ENCODE data around the gene ACOT6. TPM values are rescaled to one million over a fixed set of nuclear protein-coding genes. Genes with fewer than 3 reads are reported as not detected.
"Not testable (repeated sequence)": the region's sequence is repeated elsewhere in the genome, so short reads cannot be mapped to it uniquely, and the experiment has no call there.

Gene ACOT6, protein sequence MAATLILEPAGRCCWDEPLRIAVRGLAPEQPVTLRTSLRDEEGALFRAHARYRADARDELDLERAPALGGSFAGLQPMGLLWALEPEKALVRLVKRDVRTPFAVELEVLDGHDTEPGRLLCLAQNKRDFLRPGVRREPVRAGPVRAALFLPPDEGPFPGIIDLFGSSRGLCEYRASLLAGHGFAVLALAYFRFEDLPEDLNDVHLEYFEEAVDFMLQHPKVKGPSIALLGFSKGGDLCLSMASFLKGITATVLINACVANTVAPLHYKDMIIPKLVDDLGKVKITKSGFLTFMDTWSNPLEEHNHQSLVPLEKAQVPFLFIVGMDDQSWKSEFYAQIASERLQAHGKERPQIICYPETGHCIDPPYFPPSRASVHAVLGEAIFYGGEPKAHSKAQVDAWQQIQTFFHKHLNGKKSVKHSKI
- total RNA-seq: not detected

- peak within 1 kb of the TSS; percentile 9 to 73 (median 60) for H3K27ac ChIP-seq
- DNase-seq: peak; percentile 69 to 74
- no peaks in the 10 kb centered on the region for H3K27me3 ChIP-seq
- peak within 1 kb of the TSS; percentile 5 to 51 (median 43) for H3K4me3 ChIP-seq (replicated peaks in 1 of 3)
- H3K9me3 ChIP-seq: no peaks in the 10 kb centered on the region
- WGBS, 2 donors: 1 to 3% methylated on average over 22 to 26 of the region's 84 CpGs
- no peaks in the 10 kb centered on the region for H3K36me3 ChIP-seq
- TF ChIP-seq, protein P1, sequence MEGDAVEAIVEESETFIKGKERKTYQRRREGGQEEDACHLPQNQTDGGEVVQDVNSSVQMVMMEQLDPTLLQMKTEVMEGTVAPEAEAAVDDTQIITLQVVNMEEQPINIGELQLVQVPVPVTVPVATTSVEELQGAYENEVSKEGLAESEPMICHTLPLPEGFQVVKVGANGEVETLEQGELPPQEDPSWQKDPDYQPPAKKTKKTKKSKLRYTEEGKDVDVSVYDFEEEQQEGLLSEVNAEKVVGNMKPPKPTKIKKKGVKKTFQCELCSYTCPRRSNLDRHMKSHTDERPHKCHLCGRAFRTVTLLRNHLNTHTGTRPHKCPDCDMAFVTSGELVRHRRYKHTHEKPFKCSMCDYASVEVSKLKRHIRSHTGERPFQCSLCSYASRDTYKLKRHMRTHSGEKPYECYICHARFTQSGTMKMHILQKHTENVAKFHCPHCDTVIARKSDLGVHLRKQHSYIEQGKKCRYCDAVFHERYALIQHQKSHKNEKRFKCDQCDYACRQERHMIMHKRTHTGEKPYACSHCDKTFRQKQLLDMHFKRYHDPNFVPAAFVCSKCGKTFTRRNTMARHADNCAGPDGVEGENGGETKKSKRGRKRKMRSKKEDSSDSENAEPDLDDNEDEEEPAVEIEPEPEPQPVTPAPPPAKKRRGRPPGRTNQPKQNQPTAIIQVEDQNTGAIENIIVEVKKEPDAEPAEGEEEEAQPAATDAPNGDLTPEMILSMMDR (IDR thresholded peaks at IDR 0.05): no peak
- TF ChIP-seq POLR2A (IDR thresholded peaks at IDR 0.05): peak in 1 of 2 donors; percentile 49
- H3K4me1 ChIP-seq: peaks cover 0 to 3% of the 10 kb centered on the region in 2 donors
- intact Hi-C loops (cut with DNase I): no loop called here
These were observed at the start of gene ACOT6 for GRCh38 chr14:73612339-73613045. Gene ACOT6, plus strand, starts transcription at chr14:73612517. Its CDS starts 55 bp downstream, at chr14:73612572.

GRCh38 chr14:73562696-73563095 is 49.6 kb upstream of the ACOT6 start:
- H3K9me3 ChIP-seq; H3K27ac ChIP-seq; DNase-seq; H3K27me3 ChIP-seq; H3K4me3 ChIP-seq (replicated peaks in 1 of 3); H3K36me3 ChIP-seq; H3K4me1 ChIP-seq: not testable (repeated sequence)
- WGBS, 2 donors: 88 to 89% methylated on average over 6 of the region's 6 CpGs
- intact Hi-C loops (cut with DNase I): loop anchor here (10.0 kb wide), 2 partner anchors 48 to 72 kb away; no protein-coding TSS in a partner anchor

DNA sequence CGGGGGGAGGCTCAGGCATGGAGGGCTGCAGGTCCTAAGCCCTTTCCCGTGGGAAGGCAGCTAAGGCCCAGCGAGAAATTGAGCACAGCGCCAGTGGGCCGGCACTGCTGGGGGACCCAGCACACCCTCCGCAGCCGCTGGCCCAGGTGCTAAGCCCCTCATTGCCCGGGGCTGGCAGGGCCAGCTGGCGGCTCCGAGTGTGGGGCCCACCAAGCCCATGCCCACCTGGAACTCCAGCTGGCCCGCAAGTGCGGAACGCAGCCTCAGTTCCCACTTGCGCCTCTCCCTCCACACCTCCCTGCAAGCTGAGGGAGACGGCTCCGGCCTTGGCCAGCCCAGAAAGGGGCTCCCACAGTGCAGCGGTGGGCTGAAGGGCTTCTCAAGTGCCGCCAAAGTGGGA is 45.9 kb upstream of the ACOT6 start:
- H3K4me3 ChIP-seq (replicated peaks in 1 of 3); H3K9me3 ChIP-seq; DNase-seq; H3K27me3 ChIP-seq; H3K36me3 ChIP-seq; H3K27ac ChIP-seq: not testable (repeated sequence)
- intact Hi-C loops (cut with DNase I): loop anchor here (10.0 kb wide), 2 partner anchors 52 to 68 kb away; no protein-coding TSS in a partner anchor
- peaks cover 16 to 24% of the 10 kb centered on the region in 2 donors for H3K4me1 ChIP-seq
- 100% methylated on average over 1 of the region's 18 CpGs; no CpG with 5 or more reads in 1 of the 2 donors for WGBS, 2 donors

- not testable (repeated sequence) for H3K9me3 ChIP-seq; H3K27me3 ChIP-seq; DNase-seq; H3K36me3 ChIP-seq; H3K27ac ChIP-seq; H3K4me3 ChIP-seq (replicated peaks in 1 of 3)
- intact Hi-C loops (cut with DNase I): loop anchor here (10.0 kb wide), 2 partner anchors 52 to 68 kb away; no protein-coding TSS in a partner anchor
- H3K4me1 ChIP-seq: peaks cover 16 to 24% of the 10 kb centered on the region in 2 donors
- 95 to 99% methylated on average over 4 to 6 of the region's 6 CpGs for whole genome bisulfite sequencing, 2 donors
These were observed 45.4 kb upstream of the ACOT6 start for GRCh38 chr14:73566935-73567334.

DNA sequence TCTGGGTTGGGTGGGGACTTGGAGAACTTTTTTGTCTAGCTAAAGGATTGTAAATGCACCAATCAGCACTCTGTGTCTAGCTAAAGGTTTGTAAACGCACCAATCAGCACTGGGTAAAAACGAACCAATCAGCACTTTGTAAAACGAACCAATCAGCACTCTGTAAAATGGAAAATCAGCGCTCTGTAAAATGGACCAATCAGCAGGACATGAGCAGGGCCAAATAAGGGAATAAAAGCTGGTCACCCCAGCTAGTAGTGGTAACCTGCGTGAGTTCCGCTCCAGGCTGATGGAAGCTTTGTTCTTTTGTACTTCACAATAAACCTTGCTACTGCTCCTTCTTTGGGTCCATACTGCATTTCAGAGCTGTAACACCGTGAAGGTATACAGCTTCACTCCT is 45.0 kb upstream of the ACOT6 start:
- WGBS, 2 donors: 84 to 85% methylated on average over 7 of the region's 7 CpGs
- Histone ChIP-seq H3K27ac (no peak overlapping the region), H3K9me3 (no peaks in the 10 kb centered on the region), H3K36me3 (no peaks in the 10 kb centered on the region), H3K27me3 (no peaks in the 10 kb centered on the region), H3K4me1 (peaks cover 16 to 24% of the 10 kb centered on the region in 2 donors), H3K4me3 (replicated peaks in 1 of 3) (no peak overlapping the region)
- no peak for TF ChIP-seq POLR2A (IDR thresholded peaks at IDR 0.05)
- TF ChIP-seq, protein P1 (IDR thresholded peaks at IDR 0.05): no peak
- intact Hi-C loops (cut with DNase I): loop anchor here (10.0 kb wide), 2 partner anchors 53 to 67 kb away; no protein-coding TSS in a partner anchor
- no peak for DNase-seq

DNA sequence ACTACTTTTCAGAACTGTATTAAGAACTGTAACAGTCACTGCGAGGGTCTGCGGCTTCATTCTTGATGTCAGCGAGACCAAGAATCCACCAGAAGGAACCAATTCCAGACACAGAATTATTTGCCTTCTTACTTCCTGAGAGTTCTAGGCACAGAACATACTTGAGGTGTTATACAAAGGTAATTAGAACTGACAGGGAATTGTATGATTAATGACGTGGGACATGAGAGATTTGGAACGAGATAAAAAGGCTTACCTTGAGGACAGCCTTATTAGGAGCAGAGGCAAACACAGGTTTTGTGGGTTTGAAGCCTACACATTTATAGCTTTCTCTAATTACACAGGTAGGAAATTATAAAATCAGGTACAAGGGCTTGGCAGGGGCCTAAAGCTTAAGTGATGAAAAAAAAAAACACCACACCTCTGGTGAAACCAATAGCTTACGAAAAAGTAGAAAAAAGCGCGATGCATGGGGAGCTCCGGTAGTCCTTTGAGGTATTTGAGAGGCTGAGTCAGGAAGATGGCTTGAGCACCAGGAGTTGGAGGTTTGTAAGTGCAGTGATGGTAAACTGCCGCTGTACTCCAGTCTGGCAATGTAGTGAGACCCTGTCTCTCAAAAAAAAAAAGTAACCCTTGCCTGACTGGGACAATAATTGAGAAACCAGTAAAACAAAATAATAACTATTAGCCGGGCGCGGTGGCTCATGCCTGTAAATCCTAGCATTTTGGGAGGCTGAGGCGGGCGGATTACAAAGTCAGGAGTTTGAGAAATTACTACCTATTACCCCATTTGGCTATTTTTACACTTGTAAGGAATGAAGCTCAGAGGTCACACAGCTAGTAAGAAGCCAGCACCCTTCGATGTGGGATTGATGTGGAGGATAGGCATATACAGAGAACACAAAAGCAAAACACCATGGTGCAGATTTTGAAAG is 44.1 kb upstream of the ACOT6 start:
- no peak for TF ChIP-seq POLR2A (IDR thresholded peaks at IDR 0.05)
- TF ChIP-seq, protein P1 (IDR thresholded peaks at IDR 0.05): no peak
- 63 to 66% methylated on average over 16 of the region's 16 CpGs for WGBS, 2 donors
- Histone ChIP-seq H3K27me3 (no peaks in the 10 kb centered on the region), H3K27ac (peak overlapping the region; percentile 89 to 94 (median 92)), H3K4me3 (replicated peaks in 1 of 3) (peak overlapping the region in 1 of 3 donors; percentile 57), H3K4me1 (peaks cover 16 to 24% of the 10 kb centered on the region in 2 donors), H3K36me3 (no peaks in the 10 kb centered on the region), H3K9me3 (no peaks in the 10 kb centered on the region)
- DNase-seq: no peak
- intact Hi-C loops (cut with DNase I): loop anchor here (10.0 kb wide), 2 partner anchors 53 to 67 kb away; no protein-coding TSS in a partner anchor

- not testable (repeated sequence) for H3K27me3 ChIP-seq, H3K36me3 ChIP-seq, DNase-seq, H3K9me3 ChIP-seq
- Histone ChIP-seq H3K4me3 (replicated peaks in 1 of 3) (peak overlapping the region in 2 of 3 donors; percentile 47 to 57), H3K27ac (peak overlapping the region; percentile 89 to 94 (median 92)), H3K4me1 (peaks cover 16 to 24% of the 10 kb centered on the region in 2 donors)
- intact Hi-C loops (cut with DNase I): loop anchor here (10.0 kb wide), 2 partner anchors 54 to 66 kb away; no protein-coding TSS in a partner anchor
- WGBS, 2 donors: 12 to 46% methylated on average over 2 to 4 of the region's 4 CpGs
These were observed 43.5 kb upstream of the ACOT6 start for GRCh38 chr14:73568886-73569184.

Data from thyroid gland (tissue), 4 donors.